Liver (tissue), 9 donors: ENCODE results near the gene TBC1D5. TPM values are rescaled to one million over a fixed set of nuclear protein-coding genes. Genes with fewer than 3 reads are reported as not detected.

Experiments
- DNase-seq: peaks from one replicate; pipeline ENCODE4 v3.0.0-alpha.2; 2017; ENCODE audit warnings: low spot score
- H3K27ac ChIP-seq, 2 donors: one replicate each; pipeline ENCODE4 v1.7.0; 2013; ENCODE audit warnings: inconsistent platforms in 2 of 2, low read length in 2 of 2, control low read depth in 1 of 2, low read depth in 1 of 2, mild to moderate bottlenecking in 1 of 2
- H3K27me3 ChIP-seq, 4 donors: one replicate each; pipeline versions ENCODE4 v1.6.1 to v1.7.0; 2013; ENCODE audit warnings: low read length in 3 of 4, inconsistent platforms in 1 of 4, mild to moderate bottlenecking in 1 of 4, moderate library complexity in 1 of 4; ENCODE audit not compliant: control insufficient read depth in 4 of 4, insufficient read depth in 4 of 4
- H3K36me3 ChIP-seq, 4 donors: one replicate each; pipeline versions ENCODE4 v1.6.1 to v1.7.0; 2013; ENCODE audit warnings: low read length in 3 of 4, mild to moderate bottlenecking in 3 of 4, low read depth in 1 of 4, moderate library complexity in 1 of 4; ENCODE audit not compliant: control insufficient read depth in 4 of 4, insufficient read depth in 3 of 4
- H3K4me1 ChIP-seq, 4 donors: one replicate each; pipeline versions ENCODE4 v1.6.1 to v1.7.0; 2013; ENCODE audit warnings: low read length in 3 of 4, mild to moderate bottlenecking in 3 of 4, moderate library complexity in 1 of 4; ENCODE audit not compliant: control insufficient read depth in 4 of 4, insufficient read depth in 4 of 4
- H3K4me3 ChIP-seq, 3 donors: one replicate each; pipeline versions ENCODE4 v1.6.1 to v1.7.0; 2013; ENCODE audit warnings: low read length in 3 of 3, control low read depth in 1 of 3, low read depth in 1 of 3, mild to moderate bottlenecking in 1 of 3
- H3K9ac ChIP-seq, 2 donors: one replicate each; pipeline ENCODE4 v1.7.0; 2013; ENCODE audit warnings: low read length in 2 of 2, mild to moderate bottlenecking in 2 of 2, moderate library complexity in 2 of 2, control low read depth in 1 of 2, low read depth in 1 of 2
- H3K9me3 ChIP-seq, 4 donors: one replicate each; pipeline versions ENCODE4 v1.6.1 to v1.7.0; 2013; ENCODE audit warnings: low read length in 3 of 4; ENCODE audit not compliant: control insufficient read depth in 4 of 4
- ATF3 ChIP-seq: IDR thresholded peaks from 2 replicates; pipeline ENCODE4 v1.6.1; 2016; ENCODE audit warnings: antibody characterized with exemption
- EGR1 ChIP-seq, 2 donors: IDR thresholded peaks; 2 replicates each; pipeline ENCODE4 v1.6.1; 2016 to 2018; ENCODE audit warnings: antibody characterized with exemption in 2 of 2, low read depth in 2 of 2
- FOXA1 ChIP-seq: IDR thresholded peaks from 2 replicates; pipeline ENCODE4 v1.6.1; 2016; ENCODE audit warnings: antibody characterized with exemption
- FOXA2 ChIP-seq: IDR thresholded peaks from 2 replicates; pipeline ENCODE4 v1.6.1; 2016; ENCODE audit warnings: antibody characterized with exemption
- GABPA ChIP-seq, 2 donors: IDR thresholded peaks in 1 of 2; conservative IDR thresholded peaks in 1 of 2; 2 replicates each; pipeline ENCODE4 v1.6.1; 2016; ENCODE audit warnings: antibody characterized with exemption in 2 of 2, mild to moderate bottlenecking in 1 of 2, moderate library complexity in 1 of 2
- HNF4A ChIP-seq, 2 donors: conservative IDR thresholded peaks; 2 replicates each; pipeline ENCODE4 v1.6.1; 2016; ENCODE audit warnings: antibody characterized with exemption in 2 of 2, mild to moderate bottlenecking in 2 of 2
- HNF4G ChIP-seq: IDR thresholded peaks from 2 replicates; pipeline ENCODE4 v1.6.1; 2016; ENCODE audit warnings: antibody characterized with exemption
- JUND ChIP-seq, 2 donors: IDR thresholded peaks; 2 replicates each; pipeline ENCODE4 v1.6.1; 2016; ENCODE audit warnings: antibody characterized with exemption in 2 of 2
- NR2F2 ChIP-seq: IDR thresholded peaks from 2 replicates; pipeline ENCODE4 v1.6.1; 2016; ENCODE audit warnings: antibody characterized with exemption
- RAD21 ChIP-seq, 2 donors: IDR thresholded peaks; 2 replicates each; pipeline ENCODE4 v1.6.1; 2016; ENCODE audit warnings: antibody characterized with exemption in 2 of 2, mild to moderate bottlenecking in 2 of 2
- REST ChIP-seq: IDR thresholded peaks from 2 replicates; pipeline ENCODE4 v1.6.1; 2016; ENCODE audit warnings: antibody characterized with exemption, mild to moderate bottlenecking
- RXRA ChIP-seq, 2 donors: IDR thresholded peaks; 2 replicates each; pipeline ENCODE4 v1.6.1; 2017 to 2018; ENCODE audit warnings: antibody characterized with exemption in 2 of 2, mild to moderate bottlenecking in 1 of 2
- TAF1 ChIP-seq: conservative IDR thresholded peaks from 2 replicates; pipeline ENCODE4 v1.6.1; 2016; ENCODE audit warnings: antibody characterized with exemption, mild to moderate bottlenecking
- YY1 ChIP-seq: IDR thresholded peaks from 2 replicates; pipeline ENCODE4 v1.6.1; 2016; ENCODE audit warnings: antibody characterized with exemption, mild to moderate bottlenecking
- ZBTB33 ChIP-seq: IDR thresholded peaks from 2 replicates; pipeline ENCODE4 v1.6.1; 2016; ENCODE audit warnings: antibody characterized with exemption
- WGBS: extraction: QIAGEN DNeasy Blood & Tissue Kit; methylation state at CpG from one replicate; pipeline ENCODE4 v1.1.7; 2013; 5-methylcytosine and 5-hydroxymethylcytosine counted together
- polyA plus RNA-seq, 2 donors: library from polyadenylated mRNA; stranded (reverse) in 1 of 2; unstranded in 1 of 2; fragments of 200-250 nt in 1 of 2; fragments of >200 nt in 1 of 2; fragmentation: Nextera tagmentation in 1 of 2; extraction: Ambion mirVana in 1 of 2; gene quantifications; one replicate each; pipeline versions ENCODE4 v1.2.1 to v1.2.3, GENCODE V29; 2013 to 2015
- total RNA-seq, 2 donors: library from RNA; depleted of rRNA; stranded (reverse); fragments of >200 nt; gene quantifications; one replicate each; pipeline ENCODE4 v1.2.3, GENCODE V29; 2014
- TF ChIP-seq, protein P1 (sequence below): IDR thresholded peaks from 2 replicates; pipeline ENCODE4 v1.6.1; 2016; ENCODE audit warnings: antibody characterized with exemption
- TF ChIP-seq, protein P2 (sequence below): fragments of 150-350 bp; IDR thresholded peaks from 2 replicates; pipeline ENCODE4 v1.5.1; 2017; ENCODE audit warnings: improper control_type of control experiment, low read depth, low read length; ENCODE audit not compliant: missing input control
- donor health status: healthy.
- donor health status: healthy.
- donor health status: healthy.
- donor health status: healthy.
- donor health status: healthy.

Gene TBC1D5
- total and polyA plus RNA-seq, 4 donors = 9.1 to 45.6 (median 25.6) TPM

GRCh38 chr3:17577796-17578520 lies 164.5 kb downstream of the TBC1D5 start (continued):
- TF ChIP-seq REST (no peak), YY1 (no peak), HNF4A (conservative IDR thresholded peaks at IDR 0.05) (no peak), FOXA1 (no peak), EGR1 (IDR thresholded peaks at IDR 0.05; ENCODE audit: low read depth in 2 of 2) (no peak), HNF4G (no peak)

DNA sequence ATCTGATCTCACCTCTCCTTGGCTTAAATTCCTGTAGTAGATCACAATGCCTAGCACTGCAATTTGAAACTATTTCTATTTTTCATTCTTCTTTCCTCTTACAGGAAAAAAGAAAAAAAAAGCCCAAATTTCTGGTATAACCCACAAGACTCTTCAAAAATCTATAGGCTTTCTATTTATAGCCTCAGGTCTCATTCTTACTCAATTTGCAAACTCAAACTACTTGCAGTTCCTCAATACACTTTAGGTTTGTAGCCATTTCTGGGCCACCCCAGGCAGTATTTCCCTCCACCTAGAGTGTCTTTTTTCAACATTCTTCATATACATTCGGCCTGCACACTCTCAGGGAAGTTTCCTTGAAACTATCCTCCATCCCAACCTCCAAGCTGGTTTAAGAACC lies 169.0 kb downstream of the TBC1D5 start:
- Histone ChIP-seq H3K9me3 (no peaks in the 10 kb centered on the region), H3K27me3 (no peaks in the 10 kb centered on the region), H3K4me3 (no peak overlapping the region), H3K4me1 (no peaks in the 10 kb centered on the region), H3K9ac (no peak overlapping the region), H3K27ac (no peak overlapping the region), H3K36me3 (no peaks in the 10 kb centered on the region)
- 90% methylated on average over 1 of the region's 1 CpG for WGBS
- DNase-seq = no peak
- no peak for TF ChIP-seq NR2F2
- TF ChIP-seq RAD21 (IDR thresholded peaks at IDR 0.05) = no peak
- TF ChIP-seq EGR1 (IDR thresholded peaks at IDR 0.05; ENCODE audit: low read depth in 2 of 2) = no peak
- no peak for TF ChIP-seq FOXA2
- TF ChIP-seq, protein P1, sequence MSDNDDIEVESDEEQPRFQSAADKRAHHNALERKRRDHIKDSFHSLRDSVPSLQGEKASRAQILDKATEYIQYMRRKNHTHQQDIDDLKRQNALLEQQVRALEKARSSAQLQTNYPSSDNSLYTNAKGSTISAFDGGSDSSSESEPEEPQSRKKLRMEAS = no peak
- TF ChIP-seq RXRA (IDR thresholded peaks at IDR 0.05) = no peak
- TF ChIP-seq HNF4A (conservative IDR thresholded peaks at IDR 0.05) = no peak
- TF ChIP-seq HNF4G = no peak
- no peak for TF ChIP-seq TAF1
- TF ChIP-seq GABPA (IDR thresholded peaks at IDR 0.05 in 1 of 2, conservative IDR thresholded peaks at IDR 0.05 in 1 of 2) = no peak
- no peak for TF ChIP-seq JUND (IDR thresholded peaks at IDR 0.05)
- no peak for TF ChIP-seq YY1

DNA sequence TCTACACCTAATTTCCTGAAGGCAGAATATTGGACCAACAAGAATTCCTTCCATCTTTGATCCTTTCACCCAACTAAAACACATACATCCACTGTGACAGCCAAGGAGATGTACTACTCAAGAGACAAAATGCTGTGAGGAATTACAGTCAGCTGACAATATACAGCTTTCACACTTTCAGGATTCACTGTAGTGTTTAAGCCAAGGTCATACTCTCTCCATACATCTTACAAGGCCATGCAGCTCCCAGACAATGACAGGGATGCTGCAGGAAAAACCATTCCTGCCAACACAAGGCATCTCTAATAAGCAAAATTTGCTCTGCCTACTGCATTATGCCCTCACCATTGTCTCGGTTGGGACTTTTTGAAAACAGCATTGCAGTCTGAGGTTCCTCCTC lies 170.7 kb downstream of the TBC1D5 start:
- Histone ChIP-seq H3K27me3 (no peaks in the 10 kb centered on the region), H3K9me3 (no peaks in the 10 kb centered on the region), H3K36me3 (no peaks in the 10 kb centered on the region), H3K9ac (no peak overlapping the region), H3K4me3 (no peak overlapping the region), H3K27ac (no peak overlapping the region), H3K4me1 (no peaks in the 10 kb centered on the region)
- TF ChIP-seq NR2F2 (no peak), JUND (IDR thresholded peaks at IDR 0.05) (no peak), GABPA (IDR thresholded peaks at IDR 0.05 in 1 of 2, conservative IDR thresholded peaks at IDR 0.05 in 1 of 2) (no peak), ATF3 (no peak), ZBTB33 (no peak), EGR1 (IDR thresholded peaks at IDR 0.05; ENCODE audit: low read depth in 2 of 2) (no peak), HNF4G (no peak)
- TF ChIP-seq, protein P2, sequence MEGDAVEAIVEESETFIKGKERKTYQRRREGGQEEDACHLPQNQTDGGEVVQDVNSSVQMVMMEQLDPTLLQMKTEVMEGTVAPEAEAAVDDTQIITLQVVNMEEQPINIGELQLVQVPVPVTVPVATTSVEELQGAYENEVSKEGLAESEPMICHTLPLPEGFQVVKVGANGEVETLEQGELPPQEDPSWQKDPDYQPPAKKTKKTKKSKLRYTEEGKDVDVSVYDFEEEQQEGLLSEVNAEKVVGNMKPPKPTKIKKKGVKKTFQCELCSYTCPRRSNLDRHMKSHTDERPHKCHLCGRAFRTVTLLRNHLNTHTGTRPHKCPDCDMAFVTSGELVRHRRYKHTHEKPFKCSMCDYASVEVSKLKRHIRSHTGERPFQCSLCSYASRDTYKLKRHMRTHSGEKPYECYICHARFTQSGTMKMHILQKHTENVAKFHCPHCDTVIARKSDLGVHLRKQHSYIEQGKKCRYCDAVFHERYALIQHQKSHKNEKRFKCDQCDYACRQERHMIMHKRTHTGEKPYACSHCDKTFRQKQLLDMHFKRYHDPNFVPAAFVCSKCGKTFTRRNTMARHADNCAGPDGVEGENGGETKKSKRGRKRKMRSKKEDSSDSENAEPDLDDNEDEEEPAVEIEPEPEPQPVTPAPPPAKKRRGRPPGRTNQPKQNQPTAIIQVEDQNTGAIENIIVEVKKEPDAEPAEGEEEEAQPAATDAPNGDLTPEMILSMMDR = no peak
- no peak for DNase-seq
- 95% methylated on average over 1 of the region's 1 CpG for WGBS
